HG03139 (cell line): Measurements from ENCODE around the gene USP40.

ENCODE experiments used
- ATAC-seq: cut with Tn5 transposase; IDR thresholded peaks from one replicate; pipeline ENCODE4 v1.9.1; 2021; ENCODE audit not compliant: unreplicated experiment

USP40 gene

DNA sequence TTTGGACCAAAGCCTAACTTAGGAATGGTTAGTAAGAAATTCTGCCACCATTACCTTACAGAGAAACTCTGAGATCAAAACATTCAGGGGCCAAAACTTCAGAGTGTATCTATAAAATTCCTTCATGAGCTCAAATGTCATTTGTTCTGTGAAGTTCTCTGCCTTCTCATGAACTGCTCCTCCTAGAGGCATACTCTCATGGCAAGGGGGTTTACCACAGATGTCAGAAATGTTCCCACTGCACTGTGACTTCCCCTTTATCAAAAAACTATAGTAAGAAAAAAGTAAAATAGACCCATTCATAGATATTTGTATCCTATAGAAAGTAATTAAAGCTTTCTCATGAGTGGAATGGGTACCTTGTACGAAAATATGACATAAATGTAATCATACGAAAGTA is 68.5 kb downstream of the USP40 start:
- ATAC-seq, result no peak

DNA sequence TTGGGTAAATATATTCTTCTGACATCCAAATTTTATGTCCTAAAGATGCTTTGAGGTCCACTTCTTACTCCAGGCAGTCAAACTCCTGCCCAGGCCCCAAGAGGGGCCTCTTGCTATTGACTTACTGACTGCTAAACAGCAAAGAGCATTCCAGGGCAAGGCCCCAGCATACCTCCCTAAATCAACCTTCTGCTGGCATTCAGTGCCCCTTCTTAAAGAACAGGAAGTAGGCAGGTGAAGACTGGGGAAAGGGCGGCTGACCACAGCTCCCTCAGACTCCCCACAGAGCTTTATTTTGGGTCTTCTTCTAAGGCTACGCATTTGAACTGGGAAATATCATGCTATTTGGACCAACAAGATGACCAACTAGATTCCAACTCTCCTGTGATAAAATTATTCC is 68.9 kb downstream of the USP40 start:
- ATAC-seq, result no peak

DNA sequence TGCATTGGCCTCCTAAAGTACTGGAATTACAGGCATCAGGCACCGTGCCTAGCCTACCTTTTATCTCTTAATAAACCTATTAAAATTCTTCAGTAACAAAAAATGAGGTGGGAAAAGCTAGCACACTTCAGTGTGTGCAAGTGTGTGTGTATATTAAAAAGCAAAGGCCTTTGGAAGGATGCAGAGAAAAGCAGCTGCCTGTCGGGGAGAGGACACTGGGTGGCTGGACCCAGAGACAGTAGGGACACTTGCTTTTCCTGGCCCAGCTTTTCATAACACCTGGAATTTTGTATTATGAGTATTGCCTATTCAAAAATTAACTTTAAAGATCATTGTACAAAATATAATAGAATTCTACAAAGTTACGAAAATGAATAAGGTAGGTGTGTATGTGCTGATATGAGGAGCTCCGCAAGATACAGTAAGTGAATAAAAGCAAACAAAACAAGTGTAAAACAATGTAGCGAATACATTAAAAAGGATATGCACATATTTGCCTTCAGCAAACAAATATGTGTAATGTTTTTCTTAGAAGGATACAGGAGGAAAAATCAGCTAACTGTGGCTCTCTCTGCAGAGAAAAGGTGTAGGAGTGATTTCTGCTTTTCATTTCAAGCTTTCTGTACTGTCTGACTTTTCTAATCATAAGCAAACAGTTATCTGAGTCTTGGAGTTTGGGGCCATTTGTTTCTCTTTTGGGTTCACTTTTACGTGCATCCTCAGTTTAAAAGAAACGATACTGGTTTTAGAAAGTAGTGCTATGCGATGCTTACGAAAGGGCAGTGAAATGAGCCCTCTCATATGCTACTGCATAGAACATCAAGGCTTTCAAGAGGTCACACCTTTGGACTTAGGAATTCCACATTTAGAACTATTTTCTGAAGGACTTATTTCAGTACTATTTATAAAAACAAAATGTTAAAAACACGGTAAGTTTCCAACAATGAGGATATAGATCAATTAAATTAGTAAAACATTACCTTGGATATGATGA is 70.8 kb downstream of the USP40 start:
- ATAC-seq, result no peak

DNA sequence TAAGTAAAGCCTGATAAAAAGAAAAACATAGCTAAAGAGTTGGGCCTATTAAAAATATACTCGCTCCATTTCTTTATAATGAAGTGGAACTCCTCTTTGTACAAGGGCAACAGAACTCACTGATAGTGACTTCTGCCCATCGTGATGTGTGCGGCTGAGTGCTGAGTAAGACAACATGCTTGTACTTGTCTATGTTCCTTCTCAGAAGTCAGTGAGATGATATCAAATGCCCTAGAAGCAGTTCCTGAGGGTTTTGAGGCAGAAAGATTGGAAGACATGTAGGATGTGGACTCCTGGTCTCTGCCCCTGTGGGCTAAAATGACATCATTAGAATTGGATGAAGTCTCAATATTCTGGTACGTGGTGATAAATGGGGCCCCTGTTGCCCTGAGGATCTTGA is 73.8 kb downstream of the USP40 start:
- ATAC-seq, result no peak

DNA sequence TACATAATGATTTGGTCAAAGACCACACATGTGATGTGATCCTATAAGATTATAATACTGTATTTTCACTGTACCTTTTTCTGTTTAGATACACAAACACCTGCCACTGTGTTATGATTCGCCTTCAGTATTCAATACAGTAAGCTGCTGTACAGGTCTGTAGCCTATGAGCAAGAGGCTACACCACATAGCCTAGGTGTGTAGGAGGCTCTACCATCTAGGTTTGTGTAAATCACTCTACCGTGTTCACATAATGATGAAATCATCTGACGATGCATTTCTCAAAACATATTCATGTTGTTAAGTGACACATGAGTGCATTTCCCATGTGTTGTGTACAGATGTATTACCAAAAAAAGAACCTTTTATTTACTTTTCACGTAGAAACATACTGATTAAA is 74.5 kb downstream of the USP40 start:
- no peak for ATAC-seq

DNA sequence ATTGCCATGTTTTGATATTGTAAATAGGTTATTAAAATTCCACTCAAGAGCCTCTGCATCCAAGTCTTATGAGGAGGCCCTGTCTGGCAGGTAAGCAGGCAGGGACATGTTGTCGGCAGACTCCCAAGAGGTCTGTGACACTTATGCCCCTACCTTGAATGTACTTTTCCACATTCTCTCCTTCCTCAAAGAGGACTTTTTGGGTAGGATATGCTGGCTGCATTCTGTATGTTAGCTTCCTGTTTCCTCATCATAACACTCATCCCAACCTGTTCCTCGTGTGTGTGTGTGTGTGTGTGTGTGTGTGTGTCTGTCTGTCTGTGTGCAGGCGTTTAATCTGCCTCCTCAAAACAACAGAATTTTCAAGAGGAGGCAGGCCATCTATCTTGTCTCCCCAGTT is 75.3 kb downstream of the USP40 start:
- ATAC-seq, result no peak

DNA sequence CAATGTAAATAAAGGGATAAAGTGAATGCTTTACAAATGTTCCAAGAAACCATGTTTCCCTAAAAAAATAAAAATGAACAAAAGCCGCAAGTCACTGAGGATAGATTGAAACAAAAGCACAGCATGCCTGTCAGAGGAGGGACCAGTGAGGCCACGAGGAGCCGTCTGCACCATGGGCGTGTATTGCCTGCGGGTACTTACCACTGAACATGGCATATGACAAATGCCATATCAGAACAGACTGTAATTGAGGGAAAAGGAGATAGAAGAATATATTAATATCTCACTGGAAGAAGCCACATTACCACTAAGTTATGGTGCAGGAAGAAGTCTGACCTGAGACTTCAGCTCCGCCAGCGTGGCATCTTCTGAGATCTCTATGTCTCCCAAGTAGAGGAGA is 75.8 kb downstream of the USP40 start:
- ATAC-seq, result no peak

DNA sequence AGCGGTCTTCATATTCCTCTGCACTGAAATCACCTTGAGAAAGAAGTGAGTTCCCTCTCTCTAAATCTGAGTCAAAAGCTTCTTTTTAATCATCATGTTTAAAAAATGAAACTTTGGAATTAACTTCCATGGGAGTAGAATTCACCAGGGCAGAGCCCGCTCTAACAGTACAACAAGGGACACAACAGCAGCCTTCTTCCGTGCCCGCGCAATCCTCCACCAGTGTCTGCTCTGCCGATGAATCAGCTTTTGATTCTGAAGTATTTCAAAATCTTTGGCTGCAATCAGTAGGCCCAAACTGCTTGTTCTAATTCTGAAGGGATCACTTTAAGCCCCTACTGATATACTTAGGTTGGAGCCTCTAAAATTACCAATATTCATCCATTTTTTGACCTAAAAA is 76.9 kb downstream of the USP40 start:
- no peak for ATAC-seq

DNA sequence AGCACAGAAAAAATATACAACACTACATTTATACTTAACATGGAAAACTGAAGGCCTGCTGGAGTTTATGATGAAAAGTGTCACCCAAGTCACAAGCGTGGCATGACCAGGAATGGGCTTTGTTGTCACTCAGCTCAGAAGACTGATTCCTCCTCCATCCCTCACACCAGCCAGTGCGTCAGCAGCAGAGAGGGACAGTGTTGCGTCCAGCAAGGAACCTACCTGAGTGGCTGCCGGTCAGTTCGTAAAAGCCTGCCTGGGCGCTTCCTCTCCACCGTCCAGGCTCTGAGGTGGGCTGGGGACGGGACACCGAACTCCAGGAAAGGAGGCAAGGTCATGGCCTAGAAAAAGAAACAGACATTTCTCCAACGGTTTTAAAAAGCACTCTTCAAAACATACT is 77.4 kb downstream of the USP40 start:
- no peak for ATAC-seq

DNA sequence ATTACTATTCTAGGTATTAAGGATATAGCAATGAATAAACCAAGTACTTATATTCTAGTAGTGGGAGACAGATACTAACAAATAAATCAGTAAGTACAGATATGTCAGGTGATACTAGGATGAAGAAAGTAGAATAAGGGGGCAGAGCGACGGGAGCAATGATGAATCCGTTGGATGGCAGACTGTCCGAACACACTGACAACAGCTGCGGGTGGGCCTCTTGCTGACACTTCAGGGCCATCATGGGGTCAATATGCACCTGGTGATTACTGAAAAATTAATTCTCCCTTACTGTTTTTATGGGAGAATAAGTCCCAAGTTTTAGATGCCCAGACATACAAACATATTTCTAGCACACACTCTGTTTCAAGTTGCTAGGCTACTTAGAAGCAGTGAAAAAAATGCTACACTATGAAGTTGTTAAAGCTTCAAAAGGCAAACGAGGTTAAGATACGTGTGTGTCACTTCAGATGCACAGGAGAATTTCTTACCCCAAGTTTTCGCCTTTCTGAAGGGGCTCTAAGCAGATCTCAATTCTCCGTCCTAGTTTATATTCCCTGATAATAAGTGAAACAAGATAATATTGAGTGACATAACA is 78.7 kb downstream of the USP40 start:
- no peak for ATAC-seq

DNA sequence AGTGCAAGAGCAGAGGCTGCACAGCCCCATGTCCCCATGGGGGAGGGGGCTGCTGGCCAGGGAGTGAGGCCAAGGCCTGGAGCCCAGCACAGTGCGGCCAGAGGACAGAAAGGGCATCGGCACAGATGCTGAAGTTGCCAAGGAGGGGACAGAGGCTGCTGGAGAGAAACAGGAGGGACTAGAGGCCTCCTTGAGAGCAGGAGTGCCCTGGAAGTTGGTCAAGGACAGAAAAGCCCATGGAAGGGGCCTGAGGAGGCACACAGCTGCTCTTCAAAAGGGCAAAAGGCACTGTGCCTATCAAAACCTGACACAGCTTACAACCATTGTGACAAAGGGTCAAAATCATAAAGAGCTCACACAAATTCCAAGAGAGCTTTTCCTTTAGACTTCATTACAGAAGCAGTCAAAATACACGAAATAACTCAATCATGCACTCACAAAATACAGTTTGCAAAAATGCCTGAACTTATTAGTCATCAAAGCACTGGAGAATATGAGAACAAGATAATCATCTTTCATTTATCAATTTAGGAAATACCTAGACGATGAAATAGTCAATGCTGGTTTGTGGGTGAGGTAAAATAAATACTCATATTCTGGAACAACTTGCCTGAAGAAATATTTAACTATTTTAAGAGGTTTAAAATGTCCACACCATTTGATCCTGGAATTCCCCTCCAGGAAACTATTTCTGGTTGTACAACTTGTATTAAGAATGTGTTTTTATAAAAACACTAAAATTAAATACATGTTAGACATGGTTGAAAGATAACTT is 79.6 kb downstream of the USP40 start:
- no peak for ATAC-seq

DNA sequence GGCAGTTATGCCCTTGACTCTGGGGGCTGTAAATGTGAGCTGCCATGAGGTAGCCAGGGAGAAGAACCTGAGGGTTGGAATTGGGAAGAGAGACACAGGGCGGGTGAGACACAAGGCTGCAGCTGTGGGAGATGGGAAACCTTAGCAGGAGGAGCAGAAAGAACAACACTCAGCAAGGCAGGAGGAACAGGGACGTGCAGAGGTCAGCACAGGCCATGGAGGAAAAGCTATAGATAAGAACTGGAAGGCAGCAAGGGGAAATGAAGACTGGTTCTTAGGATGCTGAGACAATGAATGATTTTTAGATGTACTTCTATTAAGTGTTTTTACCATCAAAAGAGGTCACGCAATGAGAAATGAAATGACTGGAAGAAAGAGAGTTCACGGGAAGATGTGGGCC is 80.2 kb downstream of the USP40 start:
- no peak for ATAC-seq

DNA sequence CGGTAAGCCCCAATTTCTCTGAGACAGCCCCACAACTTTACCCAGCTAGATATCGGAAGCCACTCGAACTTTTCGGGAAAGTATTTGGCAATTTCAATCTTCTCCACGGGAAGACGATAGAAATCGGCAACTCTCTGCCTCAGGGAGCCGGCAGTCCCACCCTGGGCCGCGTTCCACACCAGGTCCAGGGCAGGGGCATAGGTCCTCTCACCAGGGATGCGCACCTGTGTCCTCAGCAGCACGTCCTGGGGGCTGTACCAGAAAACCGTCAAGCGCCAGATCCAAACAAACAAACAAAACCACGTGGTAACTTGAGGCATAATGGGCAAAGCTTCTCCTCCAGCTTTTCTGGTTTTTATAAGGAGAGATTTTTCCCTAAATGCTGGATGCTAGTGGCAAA is 80.9 kb downstream of the USP40 start:
- ATAC-seq, result no peak

DNA sequence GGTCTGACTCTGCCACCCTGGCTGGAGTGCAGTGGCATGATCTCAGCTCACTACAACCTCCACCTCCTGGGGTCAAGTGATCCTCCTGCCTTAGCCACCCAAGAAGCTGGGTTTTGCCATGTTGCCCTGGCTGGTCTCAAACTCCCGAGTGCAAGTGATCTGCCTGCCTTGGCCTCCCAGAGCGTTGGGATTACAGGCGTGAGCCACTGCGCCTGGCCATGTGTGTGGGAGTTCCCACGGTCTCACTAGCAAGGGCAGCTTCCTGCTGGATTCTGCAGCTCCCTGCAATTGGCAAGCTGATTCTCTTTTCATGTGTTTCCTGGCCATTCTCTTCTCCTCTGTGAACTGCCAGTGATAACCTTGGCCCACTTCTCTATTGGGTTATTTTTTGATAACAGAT is 84.0 kb downstream of the USP40 start:
- no peak for ATAC-seq

DNA sequence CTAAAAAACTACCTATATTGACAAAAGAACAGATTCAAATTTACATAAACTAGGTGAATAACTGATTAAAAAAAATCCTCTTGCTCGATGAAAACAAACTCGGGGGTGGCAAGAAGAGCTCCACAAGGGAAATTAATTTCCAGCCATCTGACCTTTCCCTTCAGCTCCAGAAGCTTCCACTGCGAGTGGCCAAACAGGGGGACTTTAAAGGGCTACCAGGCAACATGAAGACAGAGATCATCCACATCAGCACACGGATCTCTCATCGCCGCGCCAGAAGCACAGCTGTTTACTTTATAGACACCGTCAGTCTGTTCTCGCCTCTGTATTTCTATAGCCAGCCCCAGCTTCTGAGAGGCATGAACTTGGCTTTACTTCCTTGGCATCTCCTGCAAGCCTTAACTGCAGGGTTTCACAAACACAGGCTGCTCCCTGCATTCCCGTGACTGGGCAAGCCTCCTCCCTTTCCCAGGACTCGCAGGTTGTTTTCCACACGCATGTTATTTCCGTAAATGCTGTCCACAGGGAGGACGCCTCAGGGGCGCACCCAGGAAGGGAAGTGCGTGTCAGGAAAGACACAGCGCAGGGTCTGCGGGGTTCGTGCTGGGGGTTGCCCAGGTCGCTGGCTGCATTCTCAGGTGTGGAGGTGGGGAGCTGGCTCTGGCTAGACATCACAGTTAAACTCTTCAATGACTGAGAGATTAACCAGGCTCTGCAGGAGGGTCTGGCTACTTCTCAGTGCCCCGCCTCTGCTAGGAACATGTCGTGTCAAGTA is 85.0 kb downstream of the USP40 start:
- ATAC-seq, result no peak

DNA sequence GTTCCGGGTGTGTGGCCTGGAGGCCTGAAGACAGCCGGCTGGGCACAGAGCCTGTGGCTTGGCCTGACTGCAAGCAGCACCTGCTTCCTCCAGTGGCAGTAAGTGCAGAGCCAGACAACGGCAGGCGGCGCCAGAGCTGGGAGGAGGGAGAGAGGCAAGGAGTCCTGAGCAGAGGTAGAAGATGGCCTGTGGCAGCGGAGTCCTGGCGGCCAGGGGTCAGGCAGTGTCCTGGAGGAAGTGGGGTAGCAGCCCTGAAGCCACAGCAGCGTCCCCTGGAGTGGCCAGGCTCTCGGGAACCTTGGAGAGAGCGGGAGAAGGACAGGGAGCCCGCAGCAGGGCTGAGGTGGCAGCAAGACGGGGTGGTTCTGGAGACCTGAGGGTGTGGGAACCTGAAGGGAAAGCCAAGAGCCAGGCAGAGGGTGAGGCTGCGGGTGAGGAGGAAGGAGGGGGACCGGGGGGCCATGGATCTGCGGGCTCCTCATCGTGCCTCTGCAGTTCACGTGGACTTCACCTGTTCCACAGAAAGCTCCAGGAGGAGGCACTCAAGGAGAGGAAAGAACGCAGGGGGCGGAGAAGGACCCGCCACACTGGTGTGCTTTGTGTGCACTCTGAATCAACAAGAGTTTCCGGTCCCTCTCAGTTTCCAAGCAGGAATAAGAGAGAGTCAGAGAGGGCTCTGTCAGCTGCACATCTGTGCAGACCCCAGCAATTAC is 85.9 kb downstream of the USP40 start:
- no peak for ATAC-seq

DNA sequence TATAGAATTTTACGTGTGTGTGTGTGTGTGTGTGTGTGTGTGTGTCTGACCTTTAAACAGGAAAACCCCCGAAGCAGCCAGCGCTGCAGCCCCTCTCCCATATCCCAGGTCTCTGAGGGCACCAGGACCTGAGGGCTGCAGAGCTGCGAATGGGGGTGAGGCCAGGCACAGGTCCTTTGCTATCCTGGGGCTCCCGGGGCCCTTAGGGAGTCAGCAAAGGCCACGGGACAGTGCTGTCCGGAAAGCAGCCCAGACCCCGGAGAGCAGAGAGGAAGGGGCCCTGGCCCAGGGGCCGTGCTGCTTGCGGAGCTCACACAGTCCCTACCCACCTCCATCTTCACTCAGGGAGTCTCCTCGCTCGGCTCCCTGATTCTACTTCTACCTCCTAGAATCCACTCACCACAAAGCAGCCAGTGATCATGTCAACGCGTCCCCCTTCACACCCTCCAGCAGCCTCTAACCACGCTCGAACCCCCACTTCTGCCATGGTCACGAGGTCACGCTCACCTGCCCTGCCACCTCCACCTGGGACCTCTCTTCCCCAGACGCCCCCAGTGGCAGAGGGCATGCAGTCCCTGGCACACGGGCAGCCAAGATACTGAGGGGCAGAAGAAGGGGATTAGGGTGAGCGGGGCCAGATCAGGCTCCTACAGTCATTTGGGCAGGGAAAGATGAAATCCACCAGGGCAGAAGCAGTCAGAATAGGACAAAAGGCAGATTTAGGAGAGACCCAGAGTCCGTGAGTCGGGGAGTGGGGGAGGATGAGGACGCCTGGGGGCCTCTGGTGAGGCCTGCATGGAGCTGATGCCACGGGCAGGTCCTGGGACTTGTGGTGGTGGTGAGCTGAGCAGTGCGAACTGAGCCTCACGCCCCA is 86.7 kb downstream of the USP40 start:
- ATAC-seq, result no peak

DNA sequence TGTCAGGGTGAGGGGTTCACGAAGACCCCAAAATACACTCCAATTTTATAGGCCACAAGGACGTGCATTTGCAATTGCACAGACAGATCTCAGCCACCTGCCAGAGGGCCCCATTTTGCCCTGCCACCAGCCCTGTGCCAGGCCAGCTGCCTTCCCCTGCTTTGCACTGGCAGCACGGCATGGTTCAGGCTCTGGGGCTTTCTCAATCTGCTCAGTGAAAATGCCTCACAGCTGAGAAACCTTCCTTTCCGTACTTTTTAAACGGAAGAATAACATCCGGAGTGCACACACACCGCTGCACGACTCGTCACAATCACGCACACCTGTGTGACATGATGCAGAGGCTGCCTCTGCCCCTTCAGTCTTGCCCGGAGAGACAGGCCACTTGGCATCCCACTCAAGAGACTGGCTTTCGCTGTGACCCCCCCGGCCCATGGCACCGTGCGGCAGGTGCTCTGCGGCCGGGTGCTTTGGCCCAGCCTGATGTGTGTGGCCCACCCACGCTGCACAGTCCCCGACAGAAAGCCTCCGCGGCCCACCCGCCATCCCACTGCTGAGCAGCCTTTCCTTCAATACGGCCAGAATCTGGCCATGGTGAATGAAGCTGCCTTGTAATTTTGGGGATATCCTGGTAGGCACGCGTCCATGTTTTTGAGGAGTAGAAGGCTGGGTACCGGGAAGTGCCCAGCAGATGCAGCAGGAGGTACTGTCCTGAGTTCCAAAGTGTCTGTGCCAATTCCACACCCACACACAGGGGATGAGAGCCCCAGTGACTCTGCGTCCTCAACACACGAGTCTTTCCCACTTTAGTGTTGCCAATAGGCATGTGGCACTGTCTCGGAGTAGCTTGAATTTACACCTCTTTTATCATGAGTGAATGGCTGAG is 88.8 kb downstream of the USP40 start:
- ATAC-seq, result no peak
